ENCODE data around the gene COL18A1.
"Not testable (repeated sequence)": the region's sequence is repeated elsewhere in the genome, so short reads cannot be mapped to it uniquely, and the experiment has no call there.

Gene COL18A1

GRCh38 chr21:45433911-45434644 lies 29.1 kb downstream of the COL18A1 start:
- TF ChIP-seq CTCF (IDR thresholded peaks at IDR 0.05; ENCODE audit: low read depth, low read length, missing control alignments), result no peak
- Histone ChIP-seq H3K36me3 (replicated peaks) (no peaks in the 10 kb centered on the region), H3K4me3 (ENCODE audit: low read depth, low read length) (no peak overlapping the region), H3K27ac (no peak overlapping the region), H3K27me3 (replicated peaks) (no peaks in the 10 kb centered on the region)
- in situ Hi-C loops (cut with HindIII; ENCODE audit: low pct_ligation_motif_present, low sequenced_read_pairs), result no loop called here
- no peak for DNase-seq

GRCh38 chr21:45434645-45435217 lies 29.8 kb downstream of the COL18A1 start:
- Histone ChIP-seq H3K4me3 (ENCODE audit: low read depth, low read length) (no peak overlapping the region), H3K36me3 (replicated peaks) (no peaks in the 10 kb centered on the region), H3K27ac (no peak overlapping the region), H3K27me3 (replicated peaks) (no peaks in the 10 kb centered on the region)
- in situ Hi-C loops (cut with HindIII; ENCODE audit: low pct_ligation_motif_present, low sequenced_read_pairs), result no loop called here
- no peak for TF ChIP-seq CTCF (IDR thresholded peaks at IDR 0.05; ENCODE audit: low read depth, low read length, missing control alignments)
- DNase-seq, result no peak

- no peak for DNase-seq
- Histone ChIP-seq H3K27ac (no peak overlapping the region), H3K36me3 (replicated peaks) (no peaks in the 10 kb centered on the region), H3K4me3 (ENCODE audit: low read depth, low read length) (no peak overlapping the region), H3K27me3 (replicated peaks) (no peaks in the 10 kb centered on the region)
- no peak for TF ChIP-seq CTCF (IDR thresholded peaks at IDR 0.05; ENCODE audit: low read depth, low read length, missing control alignments)
- in situ Hi-C loops (cut with HindIII; ENCODE audit: low pct_ligation_motif_present, low sequenced_read_pairs), result no loop called here
Measured at GRCh38 chr21:45435405-45435981, 30.5 kb downstream of the COL18A1 start.

GRCh38 chr21:45436351-45437065 lies 31.5 kb downstream of the COL18A1 start:
- TF ChIP-seq CTCF (IDR thresholded peaks at IDR 0.05; ENCODE audit: low read depth, low read length, missing control alignments), result no peak
- no peak overlapping the region for H3K4me3 ChIP-seq (ENCODE audit: low read depth, low read length)
- no peak overlapping the region for H3K27ac ChIP-seq

GRCh38 chr21:45437844-45438243 lies 32.9 kb downstream of the COL18A1 start:
- H3K36me3 ChIP-seq (replicated peaks); H3K4me3 ChIP-seq (ENCODE audit: low read depth, low read length); DNase-seq; H3K27me3 ChIP-seq (replicated peaks); in situ Hi-C loops (cut with HindIII; ENCODE audit: low pct_ligation_motif_present, low sequenced_read_pairs); H3K27ac ChIP-seq: not testable (repeated sequence)

More at GRCh38 chr21:45436351-45437065, 31.5 kb downstream of the COL18A1 start:
- DNase-seq, result no peak
- Histone ChIP-seq H3K27me3 (replicated peaks) (no peaks in the 10 kb centered on the region), H3K36me3 (replicated peaks) (no peaks in the 10 kb centered on the region)
- in situ Hi-C loops (cut with HindIII; ENCODE audit: low pct_ligation_motif_present, low sequenced_read_pairs), result no loop called here
